ENCODE measurements around the gene CHST11. TPM values are rescaled to one million over a fixed set of nuclear protein-coding genes. Genes with fewer than 3 reads are reported as not detected.

The CHST11 gene
- total RNA-seq, 1 experiment from 2014 or later = 6.7 TPM

DNA sequence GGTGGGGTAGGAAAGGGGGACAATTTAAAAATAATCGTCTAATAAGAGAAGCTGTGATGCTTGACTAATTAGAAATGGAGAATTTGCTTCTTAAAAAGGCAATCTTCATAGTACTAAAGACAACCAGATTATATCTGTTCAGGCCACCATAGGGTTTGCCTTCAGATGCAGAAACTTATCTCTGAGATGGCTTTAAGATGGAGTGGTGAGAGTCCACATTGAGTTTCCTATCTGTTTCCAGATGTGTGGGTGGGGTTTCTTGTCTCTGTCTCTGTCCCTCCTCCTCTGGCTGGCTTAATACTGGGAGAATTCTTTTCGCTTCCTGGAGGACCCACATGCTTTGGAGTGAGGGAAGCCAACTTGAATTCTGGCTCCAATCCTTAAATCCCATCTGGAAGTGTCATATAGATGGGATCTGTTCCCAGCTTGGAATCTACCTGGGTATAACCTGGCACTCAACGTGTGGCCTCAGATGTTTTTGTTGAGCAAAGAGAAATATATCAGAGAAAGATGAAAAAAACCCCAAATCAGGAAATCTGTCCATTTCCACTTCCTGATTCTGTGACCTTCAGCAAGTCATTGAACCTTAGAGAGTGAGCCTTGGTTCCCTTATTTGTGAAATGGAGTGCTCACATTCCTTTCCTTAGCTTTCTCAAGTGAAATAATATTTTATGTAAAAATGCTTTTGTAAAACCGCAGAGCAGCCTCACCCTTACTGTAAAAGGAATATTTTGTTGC, 66.4 kb downstream of the CHST11 start:
- peaks cover 12% of the 10 kb centered on the region for H3K27me3 Mint-ChIP-seq (ENCODE audit: low read depth)
- no peak overlapping the region for H3K23ac ChIP-seq (ENCODE audit: insufficient read length, low read depth, low read length)
- WGBS (ENCODE audit: extremely low coverage, insufficient read length, low lambda C conversion rate) = no CpG with 5 or more reads among the region's 4 CpGs
- no peak overlapping the region for H2BK120ac ChIP-seq (ENCODE audit: low read depth, low read length, poor library complexity, severe bottlenecking)
- peaks cover 0 to 1% (median 0%) of the 10 kb centered on the region in 3 experiments; a peak in 3 of 7 replicates for H3K36me3 Mint-ChIP-seq (ENCODE audit: insufficient read depth in 1 of 3, low read depth in 3 of 3)
- H4K8ac ChIP-seq (replicated peaks; ENCODE audit: insufficient read length, low read depth, low read length) = no peak overlapping the region
- H2AK5ac ChIP-seq (ENCODE audit: insufficient read length, low read length) = no peak overlapping the region
- H4K20me1 ChIP-seq (ENCODE audit: control insufficient read depth, insufficient read depth, insufficient read length) = no peaks in the 10 kb centered on the region
- no peak overlapping the region for H3K18ac ChIP-seq (ENCODE audit: insufficient read length, low read depth, low read length)
- no peak overlapping the region for H3K4ac ChIP-seq (ENCODE audit: low read depth, low read length)
- no peaks in the 10 kb centered on the region for H3K79me2 ChIP-seq (ENCODE audit: insufficient read depth, low read length)
- no peak overlapping the region for H3T11ph ChIP-seq (ENCODE audit: low read length)
- H3K9me3 Mint-ChIP-seq = peaks cover 0 to 3% of the 10 kb centered on the region in 2 experiments; a peak in 3 of 5 replicates
- peak overlapping the region in 1 of 3 experiments; percentile 17; a peak in 2 of 7 replicates for H3K27ac Mint-ChIP-seq
- no peak overlapping the region for H2BK20ac ChIP-seq (ENCODE audit: low read depth, low read length, poor library complexity, severe bottlenecking)
- H3K4me1 Mint-ChIP-seq = peaks cover 44 to 51% of the 10 kb centered on the region in 2 experiments
- no peak for DNase-seq
- no peak overlapping the region for H3K56ac ChIP-seq (ENCODE audit: insufficient read length, low read depth, low read length)
- H3K4me3 Mint-ChIP-seq = no peak overlapping the region
- H2BK12ac ChIP-seq (ENCODE audit: insufficient read length, low read depth, low read length) = no peak overlapping the region
- H4K91ac ChIP-seq (ENCODE audit: insufficient read length, low read depth, low read length) = no peak overlapping the region
- H3K14ac ChIP-seq (ENCODE audit: insufficient read depth, low read length) = no peak overlapping the region
- no peak overlapping the region for H2BK15ac ChIP-seq (ENCODE audit: low read depth, low read length)
- no peak overlapping the region for H2BK5ac ChIP-seq (ENCODE audit: insufficient read length, low read length)
- H3K23me2 ChIP-seq (ENCODE audit: insufficient read length, low read depth, low read length, poor library complexity, severe bottlenecking) = no peaks in the 10 kb centered on the region
- H4K5ac ChIP-seq (ENCODE audit: insufficient read length, low read depth, low read length) = no peak overlapping the region
- no peaks in the 10 kb centered on the region for H3K27me3 ChIP-seq (ENCODE audit: insufficient read depth, low read length)
- H3K4me1 ChIP-seq (ENCODE audit: insufficient read depth, low read length) = peaks cover 17% of the 10 kb centered on the region
- TF ChIP-seq, protein P1, sequence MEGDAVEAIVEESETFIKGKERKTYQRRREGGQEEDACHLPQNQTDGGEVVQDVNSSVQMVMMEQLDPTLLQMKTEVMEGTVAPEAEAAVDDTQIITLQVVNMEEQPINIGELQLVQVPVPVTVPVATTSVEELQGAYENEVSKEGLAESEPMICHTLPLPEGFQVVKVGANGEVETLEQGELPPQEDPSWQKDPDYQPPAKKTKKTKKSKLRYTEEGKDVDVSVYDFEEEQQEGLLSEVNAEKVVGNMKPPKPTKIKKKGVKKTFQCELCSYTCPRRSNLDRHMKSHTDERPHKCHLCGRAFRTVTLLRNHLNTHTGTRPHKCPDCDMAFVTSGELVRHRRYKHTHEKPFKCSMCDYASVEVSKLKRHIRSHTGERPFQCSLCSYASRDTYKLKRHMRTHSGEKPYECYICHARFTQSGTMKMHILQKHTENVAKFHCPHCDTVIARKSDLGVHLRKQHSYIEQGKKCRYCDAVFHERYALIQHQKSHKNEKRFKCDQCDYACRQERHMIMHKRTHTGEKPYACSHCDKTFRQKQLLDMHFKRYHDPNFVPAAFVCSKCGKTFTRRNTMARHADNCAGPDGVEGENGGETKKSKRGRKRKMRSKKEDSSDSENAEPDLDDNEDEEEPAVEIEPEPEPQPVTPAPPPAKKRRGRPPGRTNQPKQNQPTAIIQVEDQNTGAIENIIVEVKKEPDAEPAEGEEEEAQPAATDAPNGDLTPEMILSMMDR (conservative IDR thresholded peaks at IDR 0.05) = no peak
- H3K4me2 ChIP-seq (ENCODE audit: insufficient read depth, insufficient read length, low read length) = no peak overlapping the region
- no peaks in the 10 kb centered on the region for H3K9me3 ChIP-seq (ENCODE audit: control insufficient read depth, low read depth, low read length)
- H3K27ac ChIP-seq (ENCODE audit: insufficient read length, low read depth, low read length) = no peak overlapping the region
- H2AFZ ChIP-seq (ENCODE audit: low read length) = no peak overlapping the region
- no peak overlapping the region for H3K9ac ChIP-seq (ENCODE audit: extremely low read depth, insufficient read length, low read length)
- peaks cover 3% of the 10 kb centered on the region for H3K79me1 ChIP-seq (ENCODE audit: insufficient read depth, low read depth, low read length, poor library complexity, severe bottlenecking)
